Stimulated activated CD4-positive, alpha-beta T cell treated with anti-CD3 and anti-CD28 coated beads, Interleukin-4, amount 100 ng/mL, for 1 hour (primary cell): ENCODE measurements around the gene FOXD4L6.
"Not testable (repeated sequence)": the region's sequence is repeated elsewhere in the genome, so short reads cannot be mapped to it uniquely, and the experiment has no call there.

Source experiments
- DNase-seq: peaks from one replicate; pipeline ENCODE4 v3.0.0-alpha.2; 2020

The FOXD4L6 gene

DNA sequence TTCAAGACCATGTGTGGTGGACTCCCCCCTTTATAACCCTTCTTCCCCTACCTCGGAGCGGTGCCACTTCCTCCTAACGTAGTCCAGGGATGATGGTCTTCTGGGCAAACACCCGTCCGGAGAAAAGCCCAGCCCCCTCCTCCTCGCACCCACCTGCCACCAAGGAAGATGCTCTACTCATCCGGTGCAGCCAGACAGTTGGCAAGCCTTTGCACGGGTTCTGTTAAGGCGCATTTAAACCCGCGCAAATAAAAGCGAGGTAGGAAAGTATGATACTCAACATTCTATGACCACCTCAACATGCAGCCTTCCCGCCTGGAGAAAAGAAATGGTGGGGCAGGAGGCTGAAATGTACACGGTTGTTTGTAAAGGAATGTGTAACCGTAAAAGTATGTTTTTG lies at the start of gene FOXD4L6:
FOXD4L6 (minus strand) TSS at position 101 of the 400 bp plus-strand sequence. CDS start 298 bp downstream, outside the sequence.
- not testable (repeated sequence) for DNase-seq

DNA sequence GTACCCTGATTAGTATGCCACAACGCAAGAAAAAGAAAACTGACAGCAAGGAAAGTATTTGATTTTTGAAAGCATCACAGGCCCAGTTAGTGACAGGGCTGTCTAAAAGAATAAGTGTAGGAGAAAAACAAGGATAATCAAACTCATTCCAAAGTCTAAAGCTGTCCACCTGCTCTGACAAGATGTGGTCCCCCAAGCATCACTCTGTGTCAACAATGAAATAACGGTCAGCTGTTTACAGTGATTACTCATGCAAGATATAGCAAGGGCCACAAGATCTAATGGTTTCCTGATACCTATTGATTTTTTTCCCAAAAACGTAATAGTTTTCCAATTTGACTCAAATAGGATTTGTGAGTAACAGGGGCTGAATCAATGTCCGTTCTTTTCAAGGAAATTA lies 46.5 kb upstream of the FOXD4L6 start:
- DNase-seq: not testable (repeated sequence)

DNA sequence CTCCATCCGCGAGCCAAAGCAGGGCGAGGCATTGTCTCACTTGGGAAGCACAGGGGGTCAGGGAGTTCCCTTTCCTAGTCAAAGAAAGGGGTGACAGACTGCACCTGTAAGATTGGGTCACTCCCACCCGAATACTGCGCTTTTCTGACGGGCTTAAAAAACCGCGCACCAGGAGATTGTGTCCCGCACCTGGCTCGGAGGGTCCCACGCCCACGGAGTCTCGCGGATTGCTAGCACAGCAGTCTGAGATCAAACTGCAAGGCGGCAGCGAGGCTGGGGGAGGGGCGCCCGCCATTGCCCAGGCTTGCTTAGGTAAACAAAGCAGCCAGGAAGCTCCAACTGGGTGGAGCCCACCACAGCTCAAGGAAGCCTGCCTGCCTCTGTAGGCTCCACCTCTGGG lies 21.6 kb upstream of the FOXD4L6 start:
- DNase-seq: not testable (repeated sequence)

DNA sequence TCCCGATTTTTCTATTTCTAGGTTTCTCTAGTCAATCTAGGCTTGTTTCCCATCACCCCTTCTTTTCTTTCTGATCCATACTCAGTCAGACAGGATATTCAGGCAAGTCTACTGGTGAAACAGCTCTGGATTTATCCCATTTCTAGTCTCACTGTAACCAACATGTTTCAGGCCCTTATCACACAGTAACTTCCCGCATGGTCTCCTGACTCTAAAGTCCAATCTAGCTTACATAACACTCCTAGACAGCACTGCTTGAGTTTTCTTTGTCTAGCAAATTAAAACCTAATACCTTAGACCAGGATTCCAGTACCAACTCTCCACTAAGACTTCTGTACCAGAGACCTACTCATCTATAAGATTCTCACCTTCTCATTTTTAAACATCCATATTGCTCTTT lies 13.4 kb upstream of the FOXD4L6 start:
- not testable (repeated sequence) for DNase-seq

DNA sequence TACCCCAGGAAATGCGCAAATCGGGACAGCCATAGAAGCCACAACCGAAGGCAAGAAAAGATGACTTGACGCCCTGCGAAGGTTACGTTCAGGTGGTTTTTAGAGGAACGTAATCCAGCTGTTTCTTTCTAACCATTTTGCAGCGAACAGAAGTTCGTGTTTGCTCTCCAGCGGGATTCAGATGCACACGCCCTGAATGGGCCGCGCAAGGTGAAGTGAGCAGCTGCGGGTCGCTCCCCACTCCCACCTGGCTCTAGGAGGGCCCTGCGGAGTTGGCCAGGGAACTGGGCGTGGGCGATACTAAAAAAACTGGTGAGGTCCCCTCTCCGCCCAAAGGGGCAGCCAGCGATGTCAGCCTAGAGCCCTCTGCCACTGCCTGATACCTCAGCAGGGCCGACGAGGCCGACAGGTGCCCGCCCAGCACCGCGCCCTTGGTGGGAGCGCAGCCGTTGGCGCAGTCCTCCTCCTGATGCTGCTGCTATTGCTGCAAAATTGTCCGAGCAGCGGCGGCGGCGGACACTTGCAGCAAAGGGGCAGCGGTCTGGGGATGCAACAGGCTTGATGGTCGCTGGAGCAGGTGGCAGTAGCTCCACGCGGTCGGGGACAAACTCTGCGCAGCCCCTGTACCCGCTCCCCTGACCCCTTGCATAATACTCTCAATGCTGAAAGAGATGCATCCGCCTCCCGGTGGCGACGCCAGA lies 1.6 kb downstream of the FOXD4L6 start:
- DNase-seq: not testable (repeated sequence)

DNA sequence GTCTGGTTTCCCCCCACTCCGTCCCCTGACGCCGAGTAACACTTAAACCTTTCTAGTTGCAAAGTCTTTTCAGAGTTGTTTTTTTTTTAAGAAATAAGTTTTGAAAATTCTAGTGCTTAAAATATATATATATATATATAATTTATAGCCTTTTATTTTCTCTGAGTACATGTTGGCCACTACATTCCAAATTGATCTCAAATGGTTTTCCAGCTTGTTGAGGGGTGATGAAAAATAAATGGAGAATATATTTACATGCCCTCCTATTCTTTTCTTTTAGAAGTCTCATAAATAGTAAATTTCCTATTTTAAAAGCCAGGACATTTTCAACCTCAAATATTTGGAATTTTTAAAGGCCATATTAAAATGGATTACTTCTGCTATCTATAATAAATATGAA lies 2.5 kb downstream of the FOXD4L6 start:
- DNase-seq: not testable (repeated sequence)

DNA sequence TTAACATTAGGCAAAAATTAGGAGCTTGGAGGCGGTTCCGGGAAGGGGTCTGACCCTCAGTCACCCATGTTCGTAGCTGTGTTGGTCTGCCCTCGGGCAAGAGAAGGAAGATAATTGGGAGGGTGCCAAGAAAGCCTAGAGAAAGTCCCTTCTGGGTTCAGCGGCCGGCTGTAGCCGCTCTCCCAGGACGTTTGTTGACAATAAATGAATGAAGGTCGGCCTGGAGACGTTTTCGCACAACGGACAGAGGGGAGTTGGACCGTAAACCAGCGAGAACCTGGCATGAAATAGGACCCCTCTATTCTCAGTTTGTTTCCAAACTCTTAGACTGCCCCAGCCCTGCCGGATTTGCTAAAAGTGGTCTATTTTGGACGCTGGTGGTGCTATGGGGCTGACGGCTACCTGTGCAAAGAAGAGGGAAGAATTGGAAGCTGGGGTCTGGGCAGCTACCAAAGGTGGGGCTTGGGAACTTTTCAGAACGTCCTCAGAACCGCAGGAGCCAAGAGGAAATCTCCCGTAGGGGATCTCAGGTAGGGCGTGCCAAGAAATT lies 3.3 kb downstream of the FOXD4L6 start:
- not testable (repeated sequence) for DNase-seq

DNA sequence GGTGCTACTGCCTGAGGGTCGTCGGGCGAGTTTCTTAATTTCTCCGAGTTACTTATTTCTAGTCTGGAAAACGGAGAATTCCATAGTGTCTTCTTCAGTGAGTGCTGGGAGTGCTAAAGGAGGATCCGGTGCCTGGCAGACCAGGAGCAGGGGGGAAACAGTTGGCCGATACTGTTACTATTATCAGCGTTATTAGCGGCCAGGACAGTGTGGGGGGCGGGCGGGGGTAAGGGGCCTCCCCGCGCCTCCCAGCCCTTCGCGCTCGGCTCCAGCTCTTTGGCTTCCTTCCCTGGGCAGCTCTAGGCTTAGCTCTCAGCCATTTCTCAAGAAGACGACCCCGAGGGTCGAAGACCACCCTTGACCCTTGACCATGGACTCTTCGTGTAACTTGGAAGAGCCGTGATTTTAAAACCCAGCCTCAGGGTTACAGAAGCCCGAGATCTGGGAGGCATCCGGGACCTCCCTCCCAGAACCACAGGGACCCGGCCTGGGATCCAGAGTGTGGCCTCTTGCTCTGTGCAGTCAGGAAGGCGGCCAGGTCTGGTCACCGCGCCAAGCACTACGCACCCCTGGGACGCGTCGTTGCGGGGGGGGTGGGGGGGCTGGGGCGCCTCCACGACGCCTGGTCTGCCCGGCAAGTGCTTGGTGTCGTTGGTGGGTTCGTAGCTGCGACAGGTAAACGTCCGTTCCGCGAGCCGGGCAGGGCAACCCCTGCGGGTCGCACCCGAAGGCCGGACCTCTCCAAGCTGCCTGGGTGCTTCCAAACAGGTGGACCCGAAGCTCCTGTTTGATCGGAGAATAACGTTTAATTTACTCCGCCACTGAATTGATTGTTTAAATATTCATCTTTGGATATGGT lies 4.0 kb downstream of the FOXD4L6 start:
- DNase-seq: not testable (repeated sequence)

DNA sequence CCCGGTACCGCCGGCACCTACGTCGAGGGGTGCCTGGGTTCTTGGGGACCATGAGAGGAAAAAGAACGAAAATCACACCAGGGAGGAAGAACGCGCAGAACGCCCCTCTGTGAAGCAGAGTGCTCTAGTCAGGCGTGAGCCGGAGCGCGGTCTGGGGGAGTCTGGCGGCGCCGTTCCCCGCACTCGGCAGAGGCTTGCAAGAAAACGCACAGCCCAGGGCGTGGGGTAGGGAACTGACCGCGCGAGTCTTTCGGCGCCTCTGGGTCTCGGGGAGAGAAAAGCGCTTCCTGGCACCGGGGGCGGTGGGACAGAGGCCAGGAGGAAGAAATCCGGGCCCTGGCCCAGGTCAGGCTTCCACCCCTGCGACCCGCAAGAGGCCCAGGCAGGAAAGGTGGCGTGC lies 4.7 kb downstream of the FOXD4L6 start:
- not testable (repeated sequence) for DNase-seq

DNA sequence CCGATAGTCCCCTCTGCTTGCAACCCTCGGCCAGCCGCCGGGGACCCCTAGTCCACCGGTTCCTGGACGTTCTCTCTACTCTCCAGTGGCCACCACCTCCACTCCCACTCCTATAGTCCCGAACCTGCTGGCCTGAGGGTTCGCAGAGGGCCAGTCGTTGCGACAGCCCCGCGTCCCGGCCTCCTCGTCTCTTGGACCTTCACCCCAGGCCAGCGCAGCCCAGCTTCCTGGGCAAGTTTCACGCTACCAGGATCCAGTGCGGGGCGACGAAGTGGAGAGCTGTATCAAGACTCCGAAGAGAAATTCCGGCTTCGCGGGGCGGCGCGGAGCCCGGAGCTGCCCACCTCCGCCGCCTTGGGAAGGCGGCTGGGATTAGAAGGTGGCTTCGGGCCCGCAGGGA lies 5.1 kb downstream of the FOXD4L6 start:
- DNase-seq: not testable (repeated sequence)

DNA sequence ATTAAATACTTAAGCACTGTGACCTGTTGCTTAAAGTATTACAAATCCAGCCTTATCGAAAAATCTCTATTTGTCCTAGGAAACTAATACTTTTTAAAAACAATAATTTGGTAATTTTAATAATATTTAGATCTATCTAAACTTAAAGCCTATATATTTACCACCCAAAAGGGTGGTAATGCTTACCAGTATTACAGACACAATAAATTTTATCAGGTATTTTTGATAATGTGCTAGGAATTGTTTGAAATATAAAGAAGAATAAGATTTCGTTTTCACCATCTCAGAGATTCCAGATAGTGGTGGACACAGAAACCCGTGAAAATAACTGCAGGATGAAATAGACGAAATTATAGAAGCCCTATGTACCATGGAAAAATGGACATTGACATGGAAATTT lies 7.8 kb downstream of the FOXD4L6 start:
- DNase-seq: not testable (repeated sequence)

DNA sequence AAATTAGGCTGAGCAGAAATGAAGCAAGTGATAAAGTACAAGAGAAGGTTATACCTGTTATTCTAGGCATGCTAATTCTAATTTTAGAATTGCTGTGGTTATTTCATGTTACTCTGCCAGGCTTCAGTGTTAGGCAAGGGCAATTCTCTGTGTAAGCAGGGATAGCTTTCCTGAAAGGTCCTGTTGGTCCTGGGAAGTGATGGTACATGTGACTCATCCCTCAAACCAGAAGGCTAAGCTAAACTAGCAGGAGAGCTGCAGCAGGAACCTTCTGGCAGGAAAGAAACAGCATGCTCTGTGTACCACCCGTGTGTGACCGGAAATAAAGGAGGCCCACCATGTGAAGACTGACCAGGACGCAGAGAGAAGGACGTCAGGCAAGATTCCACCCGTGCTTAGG lies 8.8 kb downstream of the FOXD4L6 start:
- not testable (repeated sequence) for DNase-seq

DNA sequence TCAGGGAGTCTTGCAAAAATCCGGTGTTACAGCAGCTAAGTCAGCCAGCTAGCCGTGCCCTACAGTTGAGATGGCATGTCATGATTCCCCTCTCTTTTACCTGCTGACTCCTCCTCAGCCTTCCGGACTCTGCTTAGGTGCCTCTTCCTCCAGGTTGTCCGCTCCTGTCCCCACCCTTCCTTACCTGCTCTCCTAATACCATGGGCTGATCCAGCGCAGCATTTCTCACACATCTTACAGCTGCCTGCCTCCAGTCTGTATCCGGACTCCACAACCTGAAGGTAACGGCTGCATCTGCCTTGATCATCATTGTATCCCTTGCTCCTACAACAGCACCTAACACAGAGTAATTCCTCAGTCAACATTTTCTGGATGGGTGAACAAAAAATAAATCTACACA lies 9.2 kb downstream of the FOXD4L6 start:
- DNase-seq: not testable (repeated sequence)

DNA sequence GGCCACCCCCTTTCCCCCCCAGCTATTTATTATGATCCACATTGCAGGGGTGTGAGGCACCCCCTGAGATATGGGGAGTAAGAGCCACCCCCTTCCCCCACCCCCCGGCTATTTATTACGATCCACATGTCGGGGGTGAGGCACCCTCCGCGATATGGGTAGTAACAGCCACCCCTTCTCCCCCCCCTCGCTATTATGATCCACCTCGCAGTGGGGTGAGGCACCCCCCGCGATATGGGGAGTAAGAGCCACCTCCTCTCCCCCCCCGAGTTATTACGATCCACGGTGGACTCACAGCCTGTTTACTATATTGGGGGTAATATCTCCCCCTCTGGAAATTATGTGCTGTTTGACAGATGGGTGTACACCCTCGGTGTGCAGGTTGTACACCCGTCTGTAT lies 15.1 kb downstream of the FOXD4L6 start:
- not testable (repeated sequence) for DNase-seq

DNA sequence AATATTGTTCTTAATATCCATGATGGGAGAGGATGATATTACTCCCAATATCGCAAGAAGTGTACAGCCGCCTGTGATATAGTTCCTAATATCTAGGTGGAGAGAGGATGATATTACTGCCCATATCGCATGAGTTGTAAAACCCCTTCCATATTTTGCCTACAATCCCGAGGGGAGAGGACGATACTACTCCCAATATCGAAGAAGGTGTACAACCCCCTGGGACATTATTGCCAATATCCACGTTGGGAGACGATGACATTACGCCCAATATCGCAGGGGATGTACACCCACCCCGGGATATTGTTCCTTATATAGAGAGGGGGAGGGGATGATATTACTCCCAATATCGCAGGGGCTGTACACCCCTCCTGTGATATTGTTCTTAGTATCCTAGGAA lies 17.1 kb downstream of the FOXD4L6 start:
- DNase-seq: not testable (repeated sequence)

DNA sequence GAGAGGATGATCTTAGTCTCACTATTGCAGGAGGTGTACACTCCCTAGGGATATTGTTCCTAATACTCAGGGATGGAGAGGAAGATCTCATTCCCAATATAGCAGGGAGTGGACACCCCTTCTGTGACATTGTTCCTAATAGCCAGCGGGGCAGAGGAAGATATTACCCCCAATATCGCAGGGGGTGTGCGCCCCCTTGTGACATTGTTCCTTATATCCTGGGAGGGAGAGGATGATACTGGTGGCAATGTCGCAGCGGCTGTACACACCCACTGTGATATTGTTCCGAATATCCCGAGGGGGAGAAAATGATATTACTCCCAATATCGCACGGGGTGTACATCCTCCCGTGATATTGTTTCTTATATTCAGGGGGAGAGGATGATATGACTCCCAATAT lies 17.6 kb downstream of the FOXD4L6 start:
- not testable (repeated sequence) for DNase-seq

DNA sequence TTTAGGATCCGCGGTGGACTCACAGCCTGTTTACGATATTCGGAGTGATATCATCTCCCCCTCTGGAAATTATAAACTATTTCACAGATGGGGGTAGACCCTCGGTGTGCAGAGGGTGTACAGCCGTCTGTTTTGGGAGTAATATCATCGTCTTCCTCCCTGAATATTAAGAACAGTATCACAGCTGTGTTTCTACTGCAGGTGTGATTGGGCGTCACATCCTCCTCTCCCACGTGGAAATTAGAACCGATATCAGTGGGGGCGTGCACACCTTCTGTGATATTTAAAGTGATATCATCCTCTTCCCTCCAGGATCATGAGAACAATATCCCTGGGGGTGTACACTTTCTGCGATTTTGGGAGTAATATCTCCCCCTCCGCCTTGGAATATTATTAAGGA lies 19.2 kb downstream of the FOXD4L6 start:
- not testable (repeated sequence) for DNase-seq

DNA sequence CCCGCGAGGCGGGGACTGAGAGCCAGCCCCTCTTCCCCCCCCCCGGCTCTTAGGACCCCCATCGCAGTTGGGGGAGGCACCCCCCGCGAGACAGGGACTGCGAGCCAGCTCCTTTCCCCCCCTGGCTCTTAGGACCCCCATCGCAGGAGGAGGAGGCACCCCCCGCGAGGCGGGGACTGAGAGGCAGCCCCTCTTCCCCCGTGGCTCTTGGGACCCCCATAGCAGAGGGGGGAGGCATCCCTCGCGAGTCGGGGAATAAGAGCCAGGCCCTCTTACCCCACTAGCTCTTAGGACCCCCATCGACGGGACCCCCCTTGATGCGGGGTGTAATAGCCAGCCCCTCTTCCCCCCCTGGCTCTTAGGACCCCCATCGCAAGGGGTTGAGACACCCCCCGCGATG lies 19.7 kb downstream of the FOXD4L6 start:
- not testable (repeated sequence) for DNase-seq

DNA sequence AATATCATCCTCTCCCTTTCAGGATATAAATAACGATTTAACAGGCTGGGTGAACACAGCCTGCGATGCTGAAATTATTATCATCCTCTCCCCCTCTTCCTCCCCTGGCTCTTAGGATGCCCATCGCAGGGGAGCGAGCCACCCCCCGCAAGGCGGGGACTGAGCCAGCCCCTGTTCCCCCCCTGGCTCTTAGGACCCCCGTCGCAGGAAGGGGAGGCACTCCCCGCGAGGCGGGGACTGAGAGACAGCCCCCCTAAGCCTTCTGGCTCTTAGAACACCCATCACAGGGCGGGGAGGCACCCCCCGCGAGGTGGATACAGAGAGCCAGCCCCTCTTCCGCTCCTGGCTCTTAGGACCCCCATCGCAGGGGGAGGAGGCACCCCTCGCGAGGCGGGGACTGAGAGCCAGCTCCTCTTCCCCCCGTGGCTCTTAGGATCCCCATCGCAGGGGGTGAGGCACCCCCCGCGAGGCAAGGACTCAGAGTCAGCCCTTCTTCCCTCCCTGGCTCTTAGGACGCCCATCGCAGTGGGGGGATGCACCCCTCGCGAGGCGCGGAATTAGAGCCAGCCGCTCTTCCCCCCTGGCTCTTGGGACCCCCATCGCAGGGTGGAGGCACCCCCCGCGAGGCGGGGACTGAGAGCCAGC lies 21.9 kb downstream of the FOXD4L6 start:
- not testable (repeated sequence) for DNase-seq

DNA sequence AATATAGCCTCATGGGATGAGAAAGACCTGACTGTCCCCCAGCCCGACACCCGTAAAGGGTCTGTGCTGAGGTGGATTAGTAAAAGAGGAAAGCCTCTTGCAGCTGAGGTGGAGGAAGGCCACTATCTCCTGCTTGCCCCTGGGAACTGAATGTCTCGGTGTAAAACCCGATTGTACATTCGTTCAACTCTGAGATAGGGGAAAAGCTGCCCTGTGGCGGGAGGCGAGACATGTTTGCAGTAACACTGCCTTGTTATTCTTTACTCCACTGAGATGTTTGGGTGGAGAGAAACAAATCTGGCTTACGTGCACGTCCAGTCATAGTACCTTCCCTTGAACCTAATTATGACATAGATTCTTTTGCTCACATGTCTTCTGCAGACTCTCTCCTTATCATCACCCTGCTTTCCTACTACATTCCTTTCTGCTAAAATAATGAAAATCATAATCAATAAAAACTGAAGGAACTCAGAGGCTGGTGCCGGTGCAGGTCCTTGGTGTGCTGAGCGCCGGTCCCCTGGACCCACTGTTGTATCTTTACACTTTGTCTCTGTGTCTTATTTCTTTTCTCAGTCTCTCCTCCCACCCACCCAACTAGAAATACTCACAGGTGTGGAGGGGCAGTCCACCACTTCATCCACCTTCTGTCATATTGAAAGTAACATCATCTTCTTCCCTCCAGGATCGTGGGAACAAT lies 22.8 kb downstream of the FOXD4L6 start:
- DNase-seq: not testable (repeated sequence)

DNA sequence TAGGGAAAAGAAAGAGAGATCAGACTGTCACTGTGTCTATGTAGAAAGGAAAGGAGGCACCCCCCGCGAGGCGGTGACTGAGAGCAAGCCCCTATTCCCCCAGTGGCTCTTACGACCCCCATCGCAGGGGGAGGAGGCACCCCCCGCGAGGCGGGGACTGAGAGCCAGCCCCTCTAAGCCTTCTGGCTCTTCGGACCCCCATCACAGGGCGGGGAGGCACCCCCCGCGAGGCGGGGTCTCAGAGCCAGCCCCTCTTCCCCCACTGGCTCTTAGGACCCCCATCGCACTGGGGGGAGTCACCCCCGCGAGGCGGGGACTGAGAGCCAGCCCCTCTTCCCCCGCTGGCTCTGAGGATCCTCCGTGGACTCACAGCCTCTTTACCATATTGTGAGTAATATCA lies 23.9 kb downstream of the FOXD4L6 start:
- not testable (repeated sequence) for DNase-seq

DNA sequence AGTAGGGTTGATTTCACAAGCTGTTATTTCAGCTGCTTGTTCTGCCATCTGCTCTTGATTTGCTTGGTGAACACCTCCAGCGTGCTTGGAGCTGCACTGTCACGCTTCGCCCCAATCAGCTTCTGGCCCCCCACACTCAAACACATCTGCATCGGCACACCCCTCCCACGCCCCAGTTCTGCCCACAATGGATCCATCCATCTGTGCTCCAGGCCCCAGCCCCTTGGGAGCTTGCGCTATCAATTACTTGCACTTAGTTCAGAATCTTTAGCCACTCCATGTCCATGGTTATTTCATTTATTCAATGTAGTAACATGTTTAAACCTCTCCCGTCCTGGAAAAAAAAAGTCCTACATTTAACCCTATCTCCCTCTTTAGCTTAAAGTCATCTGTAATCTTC lies 28.0 kb downstream of the FOXD4L6 start:
- DNase-seq: not testable (repeated sequence)
